K562 treated with DMSO at 1 percent for 12 hours (cell line): ENCODE measurements around the gene DCTN2. TPM values are rescaled to one million over a fixed set of nuclear protein-coding genes. Genes with fewer than 3 reads are reported as not detected.

ENCODE experiments used
- total RNA-seq: library from RNA; unstranded; fragments of 300-600 nt; gene quantifications from 2 replicates; pipeline ENCODE4 v1.2.3, GENCODE V29; 2022; ENCODE audit not compliant: insufficient read depth

Gene DCTN2
- 159 and 198 TPM in 2 replicates for total RNA-seq

DNA sequence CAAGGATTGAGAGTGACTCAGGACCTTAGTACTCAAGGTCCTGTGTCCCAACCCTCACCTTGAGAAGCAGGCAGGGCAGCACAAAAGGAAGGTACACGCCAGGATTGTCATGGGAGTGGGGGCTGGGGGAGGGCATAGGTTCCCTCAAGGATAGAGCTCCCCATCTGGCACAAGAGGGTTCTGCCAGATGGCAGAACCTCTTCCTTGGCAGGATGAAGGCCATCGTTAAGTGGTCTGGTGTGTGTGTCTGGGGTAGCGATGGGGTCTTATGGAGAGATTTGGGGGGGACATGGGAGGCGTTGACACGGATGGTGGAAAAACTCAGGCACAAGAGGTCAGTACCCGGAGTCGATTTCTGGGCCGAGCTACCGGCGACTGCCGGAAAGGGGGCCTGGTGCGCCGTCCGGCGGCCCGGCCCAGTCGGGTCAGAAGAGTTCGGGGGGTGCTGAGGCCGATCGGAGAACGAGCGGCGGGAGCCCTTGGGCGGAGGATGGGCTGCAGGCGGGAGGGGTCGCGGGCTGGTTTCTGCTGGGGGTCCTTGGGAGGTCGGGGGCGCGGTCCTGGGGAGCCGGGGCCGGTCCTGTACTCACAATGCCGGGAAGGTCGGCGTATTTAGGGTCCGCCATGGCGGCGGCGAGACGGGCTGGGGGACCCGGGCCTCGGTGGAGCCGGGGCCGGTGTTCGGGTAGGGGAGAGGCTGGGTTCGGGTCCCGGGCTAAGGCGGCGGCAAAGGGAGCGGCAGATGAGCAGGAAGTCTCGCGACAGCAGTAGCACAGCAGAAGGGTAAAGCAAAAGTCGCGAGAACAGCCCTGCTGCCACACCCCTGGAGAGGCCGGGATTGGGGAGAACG lies at the start of gene DCTN2:
Gene DCTN2 (minus strand): TSS at position 755 of the 850 bp plus-strand sequence. CDS start 129 bp downstream, at position 626.

DNA sequence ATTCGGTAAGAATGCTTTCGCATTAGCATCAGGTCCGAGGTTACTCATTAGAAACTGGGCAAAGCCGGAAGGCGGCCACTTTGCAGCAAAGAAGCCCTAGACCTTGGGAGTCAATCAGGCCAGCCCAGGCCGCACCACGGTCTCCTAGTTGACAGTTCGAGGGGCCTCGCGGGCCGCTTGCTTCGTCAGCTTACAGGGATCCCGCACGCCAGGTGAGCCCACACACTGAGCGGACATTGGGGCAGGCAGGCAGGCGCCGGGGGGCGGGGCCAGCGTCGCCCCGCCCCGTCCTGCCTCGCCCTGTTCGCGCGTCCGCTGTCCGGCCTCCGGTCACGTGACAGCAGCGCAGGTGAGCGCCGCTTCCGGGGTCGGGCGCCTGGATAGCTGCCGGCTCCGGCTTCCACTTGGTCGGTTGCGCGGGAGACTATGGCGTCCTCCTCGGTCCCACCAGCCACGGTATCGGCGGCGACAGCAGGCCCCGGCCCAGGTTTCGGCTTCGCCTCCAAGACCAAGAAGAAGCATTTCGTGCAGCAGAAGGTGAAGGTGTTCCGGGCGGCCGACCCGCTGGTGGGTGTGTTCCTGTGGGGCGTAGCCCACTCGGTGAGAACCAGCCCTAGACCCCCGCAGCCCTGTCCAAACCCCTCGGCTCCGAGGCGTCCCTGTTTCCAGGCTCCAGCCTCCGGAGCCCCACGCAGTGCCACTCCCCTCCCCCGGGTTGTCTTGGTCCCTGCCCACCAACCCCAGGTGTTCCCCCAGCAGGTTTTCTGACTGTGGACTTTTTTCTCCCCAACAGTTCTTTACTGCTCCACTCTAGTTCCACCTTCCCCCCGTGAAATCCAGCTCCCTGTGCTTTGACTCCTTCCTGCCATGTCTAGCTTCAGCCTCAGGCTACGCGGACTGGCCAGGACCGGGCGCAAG lies 44.1 kb upstream of the DCTN2 start, which contains the start of gene PIP4K2C:
Gene PIP4K2C (plus strand): TSS at position 329 of the 918 bp plus-strand sequence. CDS start 98 bp downstream, at position 427.

GRCh38 chr12:57549909-57550640 lies 3.1 kb upstream of the DCTN2 start, which contains the start of gene KIF5A:
KIF5A (plus strand) TSS chr12:57550044; CDS start chr12:57550272, 228 bp downstream.

DNA sequence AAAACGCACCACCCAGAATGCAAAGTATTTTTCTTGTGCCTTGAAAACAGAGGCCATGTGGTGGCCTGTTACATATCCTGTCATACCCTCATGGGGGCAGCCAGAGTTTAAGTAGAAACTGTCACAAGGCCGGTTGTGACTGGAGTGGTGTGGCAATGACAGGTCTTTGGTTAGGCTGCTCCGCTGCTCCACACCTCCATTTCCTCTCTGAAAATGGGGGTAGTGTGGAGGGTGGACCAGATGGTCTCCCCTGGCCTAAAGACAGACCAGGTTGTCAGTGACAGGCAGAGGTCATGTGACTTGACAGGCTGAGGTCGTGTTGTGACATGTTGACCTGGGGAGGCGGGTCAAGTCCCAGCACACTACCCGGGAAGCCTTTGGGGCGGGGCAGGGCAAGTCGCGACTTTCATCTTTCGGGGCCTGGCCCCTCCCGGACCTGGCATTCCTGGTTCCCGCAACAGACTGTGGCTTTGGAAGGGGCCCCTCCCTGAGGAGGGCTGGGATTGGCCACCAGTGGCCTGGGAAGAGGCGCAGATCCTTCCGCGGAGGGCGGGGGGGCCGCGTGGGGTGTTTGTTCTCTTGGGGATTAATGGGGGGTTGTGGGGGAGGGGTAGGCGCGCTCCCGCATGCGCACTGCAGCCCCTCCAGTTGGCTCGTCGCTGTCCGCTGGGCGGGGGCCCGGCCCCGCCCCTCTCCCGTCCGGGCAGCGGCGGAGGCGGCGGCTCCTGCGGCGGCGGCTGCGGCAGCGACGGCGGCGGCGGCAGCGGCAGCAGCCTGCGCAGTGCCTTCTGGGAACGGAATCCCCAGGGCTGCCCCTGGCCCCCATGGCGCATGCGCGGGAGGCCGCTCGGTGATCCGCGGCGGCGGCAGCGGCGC lies 24.7 kb downstream of the DCTN2 start, which contains the start of gene MBD6:
Gene MBD6 (plus strand): TSS at position 814 of the 876 bp plus-strand sequence. CDS start 1,480 bp downstream, outside the sequence.

GRCh38 chr12:57520053-57520818 lies 26.8 kb downstream of the DCTN2 start, which contains the start of gene DDIT3:
DDIT3 (minus strand) TSS chr12:57520514; CDS start chr12:57517406, 3,108 bp downstream.

DNA sequence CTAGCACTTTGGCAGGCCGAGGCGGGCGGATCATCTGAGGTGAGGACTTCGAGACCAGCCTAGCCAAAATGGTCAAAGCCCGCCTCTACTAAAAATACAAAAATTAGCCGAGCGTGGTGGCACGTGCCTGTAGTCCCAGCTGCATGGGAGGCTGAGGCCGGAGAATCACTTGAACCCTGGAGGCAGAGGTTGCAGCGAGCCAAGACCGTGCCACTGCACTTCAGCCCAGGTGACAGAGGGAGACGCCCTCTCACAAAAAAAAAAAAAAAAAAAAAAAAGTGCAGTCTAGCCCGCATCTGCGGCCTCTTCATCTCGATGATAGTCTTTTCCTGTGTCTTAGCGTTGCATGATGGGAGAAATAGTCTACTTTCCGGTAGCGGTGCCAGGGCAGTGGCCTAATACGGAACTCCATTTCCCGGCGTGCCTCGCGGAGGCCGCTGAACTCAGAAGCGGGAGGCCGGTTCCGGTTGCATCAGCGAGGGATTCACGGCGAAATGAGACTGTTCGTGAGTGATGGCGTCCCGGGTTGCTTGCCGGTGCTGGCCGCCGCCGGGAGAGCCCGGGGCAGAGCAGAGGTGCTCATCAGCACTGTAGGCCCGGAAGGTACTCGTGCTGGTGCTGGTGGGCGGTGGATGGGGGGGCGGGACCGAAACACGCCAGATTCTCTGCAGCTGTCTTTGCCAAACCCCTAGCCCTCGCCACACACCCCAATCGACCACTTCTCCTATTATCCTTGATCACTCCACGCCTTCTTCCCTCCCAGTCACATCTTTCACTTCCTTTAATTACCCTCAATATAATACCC lies 59.2 kb downstream of the DCTN2 start, which contains the start of gene MARS1:
Gene MARS1 (plus strand): TSS at position 472 of the 805 bp plus-strand sequence. CDS start 23 bp downstream, at position 495.

Other genes with a start within 250 kb of the DCTN2 start
- gene R3HDM2, start 116.1 kb downstream of the DCTN2 start, total RNA-seq, result 11.4 and 26.3 TPM in 2 replicates
- gene INHBC, start 112.4 kb downstream of the DCTN2 start, total RNA-seq, result 0.97 TPM in 1 of 2 replicates, not detected in the other
- gene INHBE, start 91.9 kb downstream of the DCTN2 start, total RNA-seq, result 44.7 and 60.8 TPM in 2 replicates
- 0.49 and 3.3 TPM in 2 replicates for gene GLI1, start 87.4 kb downstream of the DCTN2 start, total RNA-seq
- 7.4 and 10.8 TPM in 2 replicates for gene ARHGAP9, start 67.3 kb downstream of the DCTN2 start, total RNA-seq
- gene MARS1, start 59.1 kb downstream of the DCTN2 start, total RNA-seq, result 373 and 994 TPM in 2 replicates
- gene DDIT3, start 26.7 kb downstream of the DCTN2 start, total RNA-seq, result 211 and 237 TPM in 2 replicates
- 9.5 and 30.4 TPM in 2 replicates for gene MBD6, start 24.4 kb downstream of the DCTN2 start, total RNA-seq
- 2.2 and 13.9 TPM in 2 replicates for gene KIF5A, start 2.9 kb upstream of the DCTN2 start, total RNA-seq
- gene PIP4K2C, start 44.0 kb upstream of the DCTN2 start, total RNA-seq, result 14.9 and 38.4 TPM in 2 replicates
- not detected in 2 replicates for gene DTX3, start 57.6 kb upstream of the DCTN2 start, total RNA-seq
- gene ARHGEF25, start 64.2 kb upstream of the DCTN2 start, total RNA-seq, result 8.4 and 14.2 TPM in 2 replicates
- gene B4GALNT1, start 86.0 kb upstream of the DCTN2 start, total RNA-seq, result 19.6 and 67.1 TPM in 2 replicates
- gene OS9, start 146.9 kb upstream of the DCTN2 start, total RNA-seq, result 231 and 291 TPM in 2 replicates
- gene AGAP2, start 191.6 kb upstream of the DCTN2 start, total RNA-seq, result 0.82 TPM in 1 of 2 replicates, not detected in the other
- 8.0 and 16.3 TPM in 2 replicates for gene TSPAN31, start 197.8 kb upstream of the DCTN2 start, total RNA-seq
- 148 and 190 TPM in 2 replicates for gene CDK4, start 205.1 kb upstream of the DCTN2 start, total RNA-seq
- gene MARCHF9, start 207.9 kb upstream of the DCTN2 start, total RNA-seq, result 10.6 and 12.2 TPM in 2 replicates
- 0.65 and 0.74 TPM in 2 replicates for gene CYP27B1, start 219.9 kb upstream of the DCTN2 start, total RNA-seq
- gene METTL1, start 224.9 kb upstream of the DCTN2 start, total RNA-seq, result 6.5 and 9.4 TPM in 2 replicates
- 2.5 and 5.1 TPM in 2 replicates for gene EEF1AKMT3, start 225.4 kb upstream of the DCTN2 start, total RNA-seq
- 25.0 and 36.0 TPM in 2 replicates for gene TSFM, start 235.6 kb upstream of the DCTN2 start, total RNA-seq